HG03565 (cell line): ENCODE measurements around the gene HOXA7.

Source experiments
- ATAC-seq: cut with Tn5 transposase; IDR thresholded peaks from one replicate; pipeline ENCODE4 v1.9.1; 2021; ENCODE audit warnings: mild to moderate bottlenecking, moderate library complexity; ENCODE audit not compliant: unreplicated experiment

The HOXA7 gene

DNA sequence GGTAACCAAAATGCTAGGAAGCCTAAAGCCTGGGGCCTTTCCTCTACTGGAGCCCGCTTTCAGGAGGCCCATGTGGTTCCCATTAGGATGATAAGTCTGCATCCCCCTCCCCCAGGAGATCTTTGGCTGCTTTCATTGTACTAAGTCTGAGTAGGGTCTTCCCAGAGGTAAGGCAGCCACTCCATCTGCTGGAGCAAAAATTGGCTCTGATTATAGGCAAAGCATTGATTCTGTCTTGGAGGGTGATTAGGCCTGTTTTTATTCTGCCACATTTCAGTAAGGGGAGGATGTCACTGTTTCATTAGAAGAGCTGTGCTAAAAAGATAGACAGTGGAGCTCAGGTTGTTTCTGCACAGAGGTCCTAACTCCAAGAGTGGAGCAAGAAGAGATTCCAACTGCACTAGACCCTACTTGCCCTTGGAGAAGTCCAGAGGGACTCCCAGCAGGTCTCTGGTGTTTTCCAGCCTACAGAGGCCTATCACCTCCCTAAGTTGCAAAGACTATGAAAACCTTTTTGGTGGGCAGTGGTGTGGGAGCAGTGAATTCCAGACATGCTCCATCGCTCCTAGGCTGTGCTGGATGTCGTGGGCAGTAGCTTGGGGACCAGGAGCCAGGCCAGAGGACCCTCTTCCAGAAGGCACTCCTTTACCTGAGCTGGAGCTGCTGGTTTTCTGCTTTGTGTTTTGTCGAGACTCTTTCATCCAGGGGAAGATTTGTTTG, 46.8 kb downstream of the HOXA7 start:
- ATAC-seq = no peak

DNA sequence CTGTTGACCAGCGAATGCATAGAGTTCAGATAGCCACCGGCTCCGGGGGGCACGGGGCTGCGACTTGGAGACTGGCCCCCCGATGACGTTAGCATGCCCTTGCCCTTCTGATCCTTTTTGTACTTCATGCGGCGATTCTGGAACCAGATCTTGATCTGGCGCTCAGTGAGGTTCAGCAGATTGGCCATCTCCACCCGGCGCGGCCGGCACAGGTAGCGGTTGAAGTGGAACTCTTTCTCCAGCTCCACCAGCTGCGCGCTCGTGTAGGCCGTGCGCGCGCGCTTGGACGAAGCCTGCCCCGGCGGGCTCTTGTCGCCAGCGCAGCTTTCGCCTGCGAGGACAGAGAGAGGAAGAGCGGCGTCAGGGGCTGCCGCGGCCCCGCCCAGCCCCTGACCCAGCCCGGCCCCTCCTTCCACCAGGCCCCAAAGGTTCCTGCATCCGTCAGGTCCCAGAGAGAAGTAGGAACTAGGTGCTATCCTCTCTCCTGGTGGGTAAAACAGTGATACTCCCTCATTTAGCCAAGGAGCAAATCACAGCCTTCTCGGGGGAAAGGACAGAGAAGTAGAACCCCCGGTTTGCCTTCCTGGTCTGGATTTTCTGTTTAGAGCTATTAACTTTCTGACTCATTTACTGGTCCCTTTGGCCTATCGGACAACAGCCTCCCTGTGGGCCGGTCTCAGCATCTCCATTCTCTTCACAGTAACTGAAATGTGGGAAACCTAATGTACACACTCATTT, 47.9 kb downstream of the HOXA7 start:
- ATAC-seq = no peak

DNA sequence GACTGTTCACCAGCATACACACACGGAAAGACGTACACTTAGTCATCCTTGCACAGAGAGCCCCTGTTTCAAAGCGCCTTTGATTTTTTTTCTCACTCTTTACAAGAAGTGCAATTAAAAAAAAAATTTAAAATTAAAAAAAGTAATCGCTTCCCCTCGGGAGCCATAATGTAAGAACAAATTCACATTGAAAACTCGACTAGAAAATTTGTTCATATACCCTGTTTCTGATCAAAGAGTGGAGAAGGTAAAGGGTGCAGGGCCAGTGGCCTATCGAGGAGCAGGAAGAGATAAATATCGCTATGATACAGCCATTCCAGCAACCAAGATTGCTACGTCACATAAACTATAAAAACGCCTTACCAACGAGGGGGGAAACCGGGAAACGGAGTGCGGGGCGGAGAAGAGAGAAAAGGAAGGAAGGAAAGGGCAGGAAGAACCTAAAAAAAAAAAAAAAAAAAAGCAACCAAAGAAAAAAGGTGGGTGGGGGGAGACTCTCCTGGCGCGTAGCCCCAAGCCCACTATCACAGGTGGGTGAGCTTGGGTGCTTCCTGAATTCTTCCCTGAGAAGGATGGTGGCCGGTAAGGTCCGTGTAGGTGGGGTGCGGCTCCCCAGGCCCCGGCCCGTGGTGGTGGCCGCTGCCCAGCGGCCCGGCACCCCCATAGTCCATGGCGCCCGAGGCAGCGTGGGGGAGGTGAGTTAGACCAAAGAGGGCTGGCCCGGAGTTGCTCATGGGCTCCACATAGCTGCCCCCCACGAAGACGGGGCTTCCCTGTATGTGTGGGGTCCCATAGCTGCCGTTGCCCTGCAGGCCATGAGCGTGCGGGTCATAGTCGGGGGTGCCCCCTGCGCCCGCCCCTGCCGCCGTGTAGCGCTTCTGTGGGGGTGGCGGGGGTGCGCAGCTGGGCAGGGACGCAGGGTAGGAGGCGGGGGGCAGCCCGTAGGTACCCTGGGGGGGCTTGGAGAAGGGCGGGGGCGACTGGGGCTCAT, 48.8 kb downstream of the HOXA7 start:
- ATAC-seq = no peak

DNA sequence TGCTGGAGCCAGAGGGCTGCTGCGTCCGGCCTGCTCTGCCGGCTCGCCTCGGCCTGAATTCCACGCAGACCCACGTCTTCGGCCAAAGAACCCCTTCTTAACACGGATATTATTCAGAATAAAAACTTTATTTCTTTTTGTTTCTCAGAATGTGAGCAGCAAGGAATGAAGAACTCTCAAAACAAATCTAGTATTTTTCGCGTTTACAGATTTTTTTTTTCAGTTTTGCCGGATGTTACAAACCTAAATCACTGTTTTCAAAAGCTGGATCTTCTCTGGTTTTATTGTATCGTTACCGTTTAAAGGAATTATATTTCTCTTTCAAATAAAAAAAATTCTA, 49.6 kb downstream of the HOXA7 start:
- ATAC-seq = no peak

DNA sequence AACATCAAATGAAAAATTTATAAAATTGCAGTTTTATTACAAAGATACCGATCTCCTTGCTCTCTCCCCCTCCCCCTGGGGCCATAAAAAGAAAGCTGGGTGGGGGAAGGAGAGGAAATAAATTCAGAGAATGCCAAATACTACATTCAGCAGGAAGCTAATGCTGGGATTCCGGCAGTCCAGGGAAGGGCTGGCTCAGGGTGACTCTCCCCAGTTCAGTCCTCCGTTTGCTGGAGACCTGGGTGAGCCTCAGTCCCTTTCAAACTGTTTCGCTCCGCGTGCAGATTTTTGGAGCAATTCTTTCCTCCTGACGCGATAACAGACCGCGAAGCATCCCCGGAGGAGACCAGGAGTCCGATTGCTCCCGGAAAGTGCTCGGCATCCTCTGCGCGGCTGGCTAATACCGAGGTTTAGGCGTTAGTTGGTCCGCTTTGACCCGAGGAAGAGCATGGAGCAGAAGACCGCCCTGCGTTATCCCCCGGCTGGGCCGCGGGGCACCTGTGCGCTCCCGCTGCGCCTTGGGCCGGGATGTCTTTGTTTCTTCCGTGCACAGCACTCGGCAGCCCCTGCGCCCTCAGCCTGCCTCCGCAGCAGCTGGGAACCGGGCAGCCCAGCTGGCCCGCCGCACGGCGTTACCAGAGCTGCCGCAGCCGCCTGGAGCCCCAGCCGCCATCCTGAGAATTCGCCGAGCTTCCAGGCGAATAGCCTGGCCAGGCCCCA, 50.1 kb downstream of the HOXA7 start:
- ATAC-seq = no peak

DNA sequence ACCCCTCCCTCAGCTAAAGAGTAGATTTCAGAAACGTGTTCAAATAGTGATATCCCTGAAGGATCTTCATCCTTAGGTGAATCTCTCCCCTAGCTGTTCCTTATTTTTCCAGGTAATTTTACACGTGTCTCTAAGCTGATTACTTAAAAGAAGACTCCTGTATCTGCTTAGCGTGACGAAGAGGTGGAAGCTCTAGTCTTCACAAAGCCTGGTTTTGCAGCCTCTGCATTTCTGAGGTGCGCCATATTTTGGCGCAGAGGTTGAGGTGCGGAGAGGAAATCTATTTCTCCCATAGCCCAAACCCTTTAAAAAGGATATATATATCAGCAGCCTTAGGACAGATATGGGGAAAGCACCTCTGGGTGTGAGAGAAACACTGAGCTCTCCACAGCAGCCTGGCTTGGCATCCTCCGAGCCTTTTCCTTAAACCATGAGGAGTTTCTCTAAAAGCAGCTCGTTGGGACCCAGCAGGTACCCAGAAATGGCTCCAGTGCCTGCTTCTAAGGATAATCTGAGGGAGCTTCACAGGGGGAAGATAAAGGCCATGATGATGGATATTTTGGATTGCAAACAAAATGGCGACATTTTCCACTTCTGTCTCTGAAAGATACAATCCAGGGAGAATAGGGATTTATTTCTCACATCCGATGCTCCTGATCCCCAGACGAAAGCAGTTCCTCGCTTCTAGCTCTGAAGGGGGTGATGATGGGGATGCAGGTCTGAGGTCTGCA, 51.0 kb downstream of the HOXA7 start:
- ATAC-seq = no peak

DNA sequence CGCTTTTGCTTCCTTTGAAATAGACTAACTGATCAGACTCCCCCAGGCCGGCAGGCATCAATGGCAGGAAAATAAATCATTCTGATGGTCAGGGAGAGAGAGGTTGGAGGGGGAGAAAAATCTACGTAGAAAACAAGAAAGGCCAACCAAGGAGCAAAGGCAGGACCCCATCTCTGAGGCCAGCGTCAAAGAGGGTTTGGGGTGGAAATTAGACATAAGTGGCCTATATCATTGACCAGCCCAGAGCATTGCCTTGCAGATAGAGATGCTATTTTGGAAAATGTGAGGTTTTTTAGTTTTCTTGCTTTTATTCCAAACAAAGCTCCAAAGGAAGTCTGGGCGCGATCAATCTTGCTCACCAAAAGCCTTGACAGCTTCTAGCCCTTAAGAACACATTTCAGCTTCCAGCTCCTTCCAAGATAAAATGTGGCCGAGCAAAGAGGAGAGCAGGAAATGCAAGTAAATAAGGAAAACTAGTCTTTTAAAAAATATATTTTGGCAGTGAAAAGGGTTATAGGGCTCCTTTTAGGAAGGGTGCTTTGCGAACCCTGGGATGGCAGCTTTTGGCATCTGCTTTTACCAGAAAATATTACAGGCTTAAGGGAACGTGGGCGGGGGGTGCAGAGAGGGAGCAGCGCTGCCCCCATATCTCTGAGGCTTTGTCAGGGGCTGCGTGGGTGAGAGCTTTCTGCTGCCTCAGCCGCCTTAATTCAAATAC, 52.0 kb downstream of the HOXA7 start:
- no peak for ATAC-seq
